HUES48 (cell line): ENCODE measurements around the gene SH3D21.

Source experiments
- H3K27ac ChIP-seq: one replicate; pipeline ENCODE4 v1.7.0; 2013; ENCODE audit warnings: low read depth, low read length, inconsistent platforms
- H3K27me3 ChIP-seq: 2 replicates; pipeline ENCODE4 v1.6.1; 2013; ENCODE audit warnings: mild to moderate bottlenecking, low read length; ENCODE audit not compliant: control insufficient read depth, insufficient read depth
- H3K36me3 ChIP-seq: 2 replicates; pipeline ENCODE4 v1.6.1; 2013; ENCODE audit warnings: low read length; ENCODE audit not compliant: control insufficient read depth, insufficient read depth
- H3K4me1 ChIP-seq: 2 replicates; pipeline ENCODE4 v1.6.1; 2013; ENCODE audit warnings: mild to moderate bottlenecking, low read length; ENCODE audit not compliant: control insufficient read depth, insufficient read depth
- H3K4me3 ChIP-seq: 2 replicates; pipeline ENCODE4 v1.5.1; 2013; ENCODE audit warnings: mild to moderate bottlenecking, low read depth, low read length
- H3K9ac ChIP-seq: 2 replicates; pipeline ENCODE4 v1.6.1; 2013; ENCODE audit warnings: mild to moderate bottlenecking, low read depth, low read length, moderate library complexity
- H3K9me3 ChIP-seq: 2 replicates; pipeline ENCODE4 v1.6.1; 2013; ENCODE audit warnings: low read length; ENCODE audit not compliant: control insufficient read depth, insufficient read depth

SH3D21 gene

GRCh38 chr1:36359383-36359782 lies 53.2 kb downstream of the SH3D21 start:
- Histone ChIP-seq H3K36me3 (peaks cover 53% of the 10 kb centered on the region), H3K27ac (no peak overlapping the region), H3K4me3 (no peak overlapping the region), H3K9ac (no peak overlapping the region), H3K4me1 (no peaks in the 10 kb centered on the region), H3K27me3 (no peaks in the 10 kb centered on the region), H3K9me3 (no peaks in the 10 kb centered on the region)

- Histone ChIP-seq H3K4me1 (no peaks in the 10 kb centered on the region), H3K27ac (no peak overlapping the region), H3K9me3 (no peaks in the 10 kb centered on the region), H3K36me3 (peaks cover 47% of the 10 kb centered on the region), H3K27me3 (no peaks in the 10 kb centered on the region), H3K4me3 (no peak overlapping the region), H3K9ac (no peak overlapping the region)
Observed at GRCh38 chr1:36359911-36360550, 53.9 kb downstream of the SH3D21 start.

GRCh38 chr1:36365381-36365780 lies 59.2 kb downstream of the SH3D21 start:
- Histone ChIP-seq H3K9ac (no peak overlapping the region), H3K9me3 (no peaks in the 10 kb centered on the region), H3K36me3 (peaks cover 14% of the 10 kb centered on the region; the same call in 1 of the 2 replicates), H3K27me3 (no peaks in the 10 kb centered on the region), H3K4me1 (peaks cover 18% of the 10 kb centered on the region), H3K4me3 (no peak overlapping the region), H3K27ac (no peak overlapping the region)

- peaks cover 12% of the 10 kb centered on the region; the same call in 1 of the 2 replicates for H3K36me3 ChIP-seq
- H3K27me3 ChIP-seq: no peaks in the 10 kb centered on the region
- H3K4me3 ChIP-seq: no peak overlapping the region
- H3K4me1 ChIP-seq: peaks cover 18% of the 10 kb centered on the region
- H3K27ac ChIP-seq: peak overlapping the region; percentile 38
- no peaks in the 10 kb centered on the region for H3K9me3 ChIP-seq
- H3K9ac ChIP-seq: no peak overlapping the region
Observed at GRCh38 chr1:36366091-36366661, 60.0 kb downstream of the SH3D21 start.

- Histone ChIP-seq H3K9me3 (no peaks in the 10 kb centered on the region), H3K9ac (no peak overlapping the region), H3K4me3 (no peak overlapping the region), H3K27ac (no peak overlapping the region), H3K4me1 (peaks cover 18% of the 10 kb centered on the region), H3K36me3 (peaks cover 12% of the 10 kb centered on the region; the same call in 1 of the 2 replicates), H3K27me3 (no peaks in the 10 kb centered on the region)
Observed at GRCh38 chr1:36367066-36367465, 60.9 kb downstream of the SH3D21 start.

- Histone ChIP-seq H3K4me1 (peaks cover 23% of the 10 kb centered on the region), H3K9me3 (no peaks in the 10 kb centered on the region), H3K36me3 (peaks cover 7% of the 10 kb centered on the region; the same call in 1 of the 2 replicates), H3K27ac (no peak overlapping the region), H3K27me3 (no peaks in the 10 kb centered on the region), H3K9ac (no peak overlapping the region), H3K4me3 (no peak overlapping the region)
Observed at GRCh38 chr1:36367798-36368197, 61.6 kb downstream of the SH3D21 start.

- Histone ChIP-seq H3K27ac (peak overlapping the region; percentile 32), H3K9me3 (no peaks in the 10 kb centered on the region), H3K27me3 (no peaks in the 10 kb centered on the region), H3K9ac (no peak overlapping the region), H3K4me3 (no peak overlapping the region), H3K36me3 (peaks cover 10% of the 10 kb centered on the region; the same call in 1 of the 2 replicates), H3K4me1 (peaks cover 38% of the 10 kb centered on the region)
Observed at GRCh38 chr1:36369061-36369861, 63.1 kb downstream of the SH3D21 start.
